Cardiac muscle cell (in vitro differentiated cells and primary cell): ENCODE data around the gene PTPN13. TPM values are rescaled to one million over a fixed set of nuclear protein-coding genes. Genes with fewer than 3 reads are reported as not detected.

Experiments
- DNase-seq, 2 donors: peaks; one replicate each; pipeline versions ENCODE4 v3.0.0 to v3.0.0-alpha.2; 2010 to 2017; ENCODE audit warnings: low read depth in 1 of 2, low spot score in 1 of 2
- H3K27ac ChIP-seq: fragments of 200-600 bp; sonication (generic); 2 replicates; pipeline ENCODE4 v1.5.1; 2016
- H3K27me3 ChIP-seq: fragments of 200-600 bp; sonication (generic); 2 replicates; pipeline ENCODE4 v1.6.0; 2016; ENCODE audit warnings: control low read depth
- H3K36me3 ChIP-seq: fragments of 200-600 bp; sonication (generic); 2 replicates; pipeline ENCODE4 v1.5.1; 2016; ENCODE audit warnings: control low read depth
- H3K4me1 ChIP-seq: fragments of 200-600 bp; sonication (generic); 2 replicates; pipeline ENCODE4 v1.8.1; 2017; ENCODE audit warnings: low read depth, mild to moderate bottlenecking, mixed run types
- H3K4me3 ChIP-seq: fragments of 200-600 bp; sonication (generic); 2 replicates; pipeline ENCODE4 v1.5.1; 2016; ENCODE audit warnings: mild to moderate bottlenecking
- H3K9me3 ChIP-seq: fragments of 200-600 bp; sonication (generic); 2 replicates; pipeline ENCODE4 v1.5.1; 2017; ENCODE audit warnings: low read depth, mild to moderate bottlenecking, control low read depth
- polyA plus RNA-seq: library from polyadenylated mRNA; unstranded; fragments of >200 nt; fragmentation: Nextera tagmentation; extraction: Ambion mirVana; gene quantifications from 2 replicates; pipeline ENCODE4 v1.2.1, GENCODE V29; 2016
- total RNA-seq: library from RNA; depleted of rRNA; stranded (reverse); fragments of >200 nt; gene quantifications from 2 replicates; pipeline ENCODE4 v1.2.3, GENCODE V29; 2016
- TF ChIP-seq, protein P1 (sequence below): IDR thresholded peaks from 2 replicates; pipeline ENCODE4 v1.5.1; 2012; ENCODE audit warnings: low read depth, mild to moderate bottlenecking, low read length

The PTPN13 gene
- total and polyA plus RNA-seq, 2 experiments from 2014 or later, result 14.4 to 38.2 TPM

DNA sequence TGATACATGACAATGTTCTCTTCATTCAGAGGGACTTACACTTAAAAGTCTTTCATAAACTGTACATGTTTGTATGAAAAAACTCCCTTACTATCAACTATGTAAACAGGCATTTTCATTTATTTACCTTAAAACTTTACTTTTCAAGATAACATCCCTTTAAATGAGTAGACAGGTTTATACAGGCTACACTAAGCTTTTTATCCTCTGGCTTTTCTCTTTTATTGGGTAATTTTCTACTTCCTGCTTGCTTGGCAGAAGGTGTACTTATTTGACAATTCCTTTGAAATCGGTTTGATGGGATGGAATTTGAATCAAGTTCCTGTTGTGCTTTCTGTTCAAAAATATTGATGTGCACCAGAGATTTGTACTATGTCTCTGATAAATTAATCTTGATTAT, 81.4 kb downstream of the PTPN13 start:
- peaks cover 6% of the 10 kb centered on the region for H3K36me3 ChIP-seq
- H3K27me3 ChIP-seq, result no peaks in the 10 kb centered on the region
- H3K4me1 ChIP-seq, result peaks cover 19% of the 10 kb centered on the region
- H3K27ac ChIP-seq, result no peak overlapping the region
- H3K4me3 ChIP-seq, result no peak overlapping the region
- TF ChIP-seq, protein P1, sequence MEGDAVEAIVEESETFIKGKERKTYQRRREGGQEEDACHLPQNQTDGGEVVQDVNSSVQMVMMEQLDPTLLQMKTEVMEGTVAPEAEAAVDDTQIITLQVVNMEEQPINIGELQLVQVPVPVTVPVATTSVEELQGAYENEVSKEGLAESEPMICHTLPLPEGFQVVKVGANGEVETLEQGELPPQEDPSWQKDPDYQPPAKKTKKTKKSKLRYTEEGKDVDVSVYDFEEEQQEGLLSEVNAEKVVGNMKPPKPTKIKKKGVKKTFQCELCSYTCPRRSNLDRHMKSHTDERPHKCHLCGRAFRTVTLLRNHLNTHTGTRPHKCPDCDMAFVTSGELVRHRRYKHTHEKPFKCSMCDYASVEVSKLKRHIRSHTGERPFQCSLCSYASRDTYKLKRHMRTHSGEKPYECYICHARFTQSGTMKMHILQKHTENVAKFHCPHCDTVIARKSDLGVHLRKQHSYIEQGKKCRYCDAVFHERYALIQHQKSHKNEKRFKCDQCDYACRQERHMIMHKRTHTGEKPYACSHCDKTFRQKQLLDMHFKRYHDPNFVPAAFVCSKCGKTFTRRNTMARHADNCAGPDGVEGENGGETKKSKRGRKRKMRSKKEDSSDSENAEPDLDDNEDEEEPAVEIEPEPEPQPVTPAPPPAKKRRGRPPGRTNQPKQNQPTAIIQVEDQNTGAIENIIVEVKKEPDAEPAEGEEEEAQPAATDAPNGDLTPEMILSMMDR, result no peak
- no peak for DNase-seq
- H3K9me3 ChIP-seq, result no peaks in the 10 kb centered on the region

DNA sequence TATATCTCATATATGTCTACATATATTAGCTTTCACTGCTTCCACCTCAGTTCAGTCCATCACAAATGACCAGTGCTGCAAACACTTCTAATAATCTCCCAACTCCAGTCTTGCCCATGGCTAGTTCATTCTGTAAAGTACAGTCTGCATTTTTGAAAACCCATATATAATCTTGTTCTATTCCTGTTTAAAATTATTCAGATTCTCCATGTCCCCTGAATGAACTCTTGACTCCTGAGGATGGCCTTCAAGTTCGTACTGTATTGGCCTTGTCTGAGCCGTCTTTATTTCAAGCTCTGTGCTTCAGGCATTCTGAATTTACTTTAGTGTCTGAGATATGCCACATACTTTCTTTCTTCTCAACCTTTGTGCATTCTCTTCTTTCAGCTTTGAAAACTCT, 84.7 kb downstream of the PTPN13 start:
- Histone ChIP-seq H3K9me3 (no peaks in the 10 kb centered on the region), H3K36me3 (peaks cover 6% of the 10 kb centered on the region), H3K4me1 (peaks cover 19% of the 10 kb centered on the region), H3K4me3 (no peak overlapping the region), H3K27me3 (no peaks in the 10 kb centered on the region), H3K27ac (peak overlapping the region; percentile 53)
- TF ChIP-seq, protein P1, result no peak
- no peak for DNase-seq

DNA sequence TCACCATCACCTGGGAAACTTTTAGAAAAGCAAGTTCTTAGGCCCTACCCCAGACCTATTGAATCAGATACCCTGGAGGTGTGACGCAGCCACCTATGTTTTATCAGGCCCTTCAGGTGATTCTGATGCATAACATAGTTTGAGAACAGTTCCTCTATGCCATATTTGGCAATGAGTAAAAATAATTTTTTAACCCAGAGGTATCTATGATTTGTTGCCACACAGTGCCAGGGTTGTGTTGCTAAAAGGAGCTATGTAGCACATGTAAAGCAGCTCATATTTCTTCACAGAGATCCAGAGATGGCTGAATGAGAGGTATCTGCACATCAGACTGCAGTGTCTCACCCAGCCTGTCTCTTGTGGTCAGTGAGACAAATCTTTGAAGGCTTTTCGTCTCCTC, 85.3 kb downstream of the PTPN13 start:
- peaks cover 19% of the 10 kb centered on the region for H3K4me1 ChIP-seq
- no peaks in the 10 kb centered on the region for H3K9me3 ChIP-seq
- no peak overlapping the region for H3K4me3 ChIP-seq
- H3K36me3 ChIP-seq, result peaks cover 3% of the 10 kb centered on the region
- TF ChIP-seq, protein P1, result no peak
- peak overlapping the region; percentile 53 for H3K27ac ChIP-seq
- no peaks in the 10 kb centered on the region for H3K27me3 ChIP-seq
- DNase-seq, result no peak

DNA sequence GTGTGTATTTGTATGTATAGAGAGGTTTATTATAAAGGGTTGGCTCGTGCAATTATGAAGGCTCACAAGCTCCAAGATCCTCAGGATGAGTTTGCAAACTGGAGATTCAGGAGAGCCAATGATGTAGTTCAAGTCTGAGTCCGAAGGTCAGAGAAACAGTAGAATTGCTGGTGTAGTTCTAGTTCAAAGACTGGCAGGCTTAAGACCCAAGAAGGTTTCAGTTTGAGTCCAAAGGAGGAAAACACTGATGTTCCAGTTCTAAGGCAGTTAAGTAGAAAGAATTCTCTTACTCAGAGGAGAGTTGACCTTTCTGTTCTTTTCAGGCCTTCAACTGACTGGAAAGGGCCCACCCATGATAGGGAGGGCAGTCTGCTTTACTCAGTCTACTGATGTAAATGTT, 89.1 kb downstream of the PTPN13 start:
- no peaks in the 10 kb centered on the region for H3K9me3 ChIP-seq
- H3K4me3 ChIP-seq, result no peak overlapping the region
- H3K27ac ChIP-seq, result no peak overlapping the region
- no peaks in the 10 kb centered on the region for H3K27me3 ChIP-seq
- TF ChIP-seq, protein P1, result no peak
- no peaks in the 10 kb centered on the region for H3K36me3 ChIP-seq
- no peak for DNase-seq
- H3K4me1 ChIP-seq, result peaks cover 17% of the 10 kb centered on the region

DNA sequence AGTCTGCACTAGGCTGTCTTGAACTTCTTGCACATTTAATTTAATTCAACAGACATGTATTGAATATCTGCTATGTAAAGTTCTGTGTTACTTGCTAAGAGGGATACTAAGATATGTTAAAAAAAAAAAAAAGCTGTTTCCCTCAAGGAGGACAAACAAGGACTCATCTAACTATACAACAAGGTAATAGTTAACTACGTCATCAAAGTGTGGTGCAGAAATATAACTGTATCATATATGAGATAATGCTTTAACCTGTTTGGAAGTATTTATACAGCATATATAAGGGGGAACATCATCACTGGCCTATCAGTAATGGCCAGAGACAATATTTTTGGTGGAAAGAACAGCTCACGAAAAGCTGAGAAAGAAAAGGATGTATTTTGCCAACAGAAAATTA, 89.9 kb downstream of the PTPN13 start:
- Histone ChIP-seq H3K27me3 (no peaks in the 10 kb centered on the region), H3K27ac (no peak overlapping the region), H3K4me3 (no peak overlapping the region), H3K4me1 (peaks cover 9% of the 10 kb centered on the region), H3K36me3 (no peaks in the 10 kb centered on the region), H3K9me3 (no peaks in the 10 kb centered on the region)
- TF ChIP-seq, protein P1, result no peak
- no peak for DNase-seq

DNA sequence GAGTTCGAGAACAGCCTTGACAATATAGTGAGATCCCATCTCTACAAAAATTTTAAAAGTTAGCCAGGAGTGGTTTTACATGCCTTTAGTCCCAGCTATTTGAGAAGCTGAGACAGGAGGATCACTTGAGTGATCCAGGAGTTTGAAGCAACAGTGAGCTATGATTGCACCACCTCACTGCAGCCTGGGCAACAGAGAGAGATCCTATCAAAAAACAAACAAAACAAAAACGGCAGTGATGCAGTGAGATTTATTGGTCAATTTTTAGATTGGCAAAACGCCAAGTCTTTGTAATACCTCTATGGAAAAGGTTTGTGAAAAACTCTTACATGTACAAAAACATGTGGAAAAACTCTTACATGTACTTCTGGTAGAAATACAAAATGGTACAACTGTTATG, 91.3 kb downstream of the PTPN13 start:
- Histone ChIP-seq H3K4me1 (no peaks in the 10 kb centered on the region), H3K4me3 (no peak overlapping the region), H3K36me3 (no peaks in the 10 kb centered on the region), H3K27me3 (no peaks in the 10 kb centered on the region), H3K27ac (no peak overlapping the region), H3K9me3 (no peaks in the 10 kb centered on the region)
- DNase-seq, result peak in 1 of 2 donors; percentile 84
- TF ChIP-seq, protein P1, result no peak
